B cell (primary cell): ENCODE data around the gene TMEM138. TPM values are rescaled to one million over a fixed set of nuclear protein-coding genes. Genes with fewer than 3 reads are reported as not detected.

ENCODE experiments used
- ATAC-seq: fragments of 200-7000 bp; cut with Tn5 transposase; one replicate; pipeline ENCODE4 v1.10.0; 2021; ENCODE audit warnings: low read depth, mild to moderate bottlenecking, moderate number of reproducible peaks, moderate library complexity
- CTCF ChIA-PET: fragments of 350-600 bp; sonication (Branson Sonifier 250); formaldehyde crosslinking; loops from one replicate; lab custom pipeline; 2021; ENCODE audit warnings: antibody characterized with exemption, inconsistent platforms; lab: Charles Lee
- POLR2A ChIA-PET: fragments of 350-600 bp; sonication (Branson Sonifier 250); formaldehyde crosslinking; loops from one replicate; lab custom pipeline; 2021; ENCODE audit warnings: antibody characterized with exemption; lab: Charles Lee
- DNase-seq: peaks from one replicate; pipeline ENCODE4 v3.0.0; 2013
- H2AFZ ChIP-seq: 2 replicates; pipeline ENCODE4 v1.6.1; 2012; ENCODE audit warnings: mild to moderate bottlenecking, low read depth, low read length; ENCODE audit not compliant: insufficient read depth, poor library complexity, severe bottlenecking
- H3K27ac ChIP-seq, 2 donors: 1 replicate in 1 of 2; 2 replicates in 1 of 2; pipeline ENCODE4 v1.5.1; 2012 to 2013; ENCODE audit warnings: low read length in 2 of 2, mild to moderate bottlenecking in 2 of 2, moderate library complexity in 1 of 2
- H3K27me3 ChIP-seq, 4 experiments: fragments of 200-600 bp in 1 of 4; sonication (generic) in 1 of 4; replicated peaks in 1 of 4; 1 replicate in 2 of 4; 2 replicates in 2 of 4; pipeline versions ENCODE4 v1.6.1 to v1.7.0; 2013 to 2016; ENCODE audit warnings: low read length in 3 of 4, mild to moderate bottlenecking in 2 of 4, mixed read lengths in 1 of 4, moderate library complexity in 1 of 4; ENCODE audit not compliant: insufficient read depth in 4 of 4, control insufficient read depth in 3 of 4; ENCODE audit errors: control extremely low read depth in 1 of 4
- H3K36me3 ChIP-seq, 2 experiments: replicated peaks in 1 of 2; 1 replicate in 1 of 2; 2 replicates in 1 of 2; pipeline versions ENCODE4 v1.6.1 to v1.7.1; 2013; ENCODE audit warnings: low read length in 1 of 2; ENCODE audit not compliant: insufficient read depth in 2 of 2, control insufficient read depth in 1 of 2; ENCODE audit errors: control extremely low read depth in 1 of 2, extremely low read depth in 1 of 2
- H3K4me1 ChIP-seq, 2 donors: fragments of 200-600 bp in 1 of 2; sonication (generic) in 1 of 2; 1 replicate in 1 of 2; 2 replicates in 1 of 2; pipeline versions ENCODE4 v1.5.1 to v1.6.1; 2013 to 2017; ENCODE audit warnings: low read length in 2 of 2; ENCODE audit not compliant: control insufficient read depth in 2 of 2, insufficient read depth in 2 of 2
- H3K4me2 ChIP-seq: replicated peaks from 2 replicates; pipeline ENCODE3; 2012; ENCODE audit warnings: mild to moderate bottlenecking, low read depth, low read length; ENCODE audit not compliant: poor library complexity, severe bottlenecking
- H3K4me3 ChIP-seq, 5 experiments: fragments of 200-600 bp in 1 of 5; sonication (generic) in 1 of 5; 1 replicate in 3 of 5; 2 replicates in 2 of 5; pipeline versions ENCODE4 v1.5.1 to v1.7.0; 2011 to 2016; ENCODE audit warnings: low read length in 4 of 5, mild to moderate bottlenecking in 4 of 5, low read depth in 2 of 5, control low read depth in 1 of 5, moderate library complexity in 1 of 5; ENCODE audit not compliant: insufficient read depth in 1 of 5; ENCODE audit errors: control extremely low read depth in 1 of 5, extremely low read depth in 1 of 5
- H3K79me2 ChIP-seq: fragments of 200-600 bp; sonication (generic); one replicate; pipeline ENCODE4 v1.6.0; 2016; ENCODE audit warnings: low read length; ENCODE audit not compliant: control insufficient read depth, insufficient read depth
- H3K9ac ChIP-seq: fragments of 200-600 bp; sonication (generic); 2 replicates; pipeline ENCODE4 v1.6.1; 2017; ENCODE audit warnings: mild to moderate bottlenecking, low read length, moderate library complexity
- H3K9me3 ChIP-seq, 3 donors: one replicate each; pipeline versions ENCODE4 v1.6.1 to v1.7.1; 2013; ENCODE audit warnings: low read length in 2 of 3; ENCODE audit not compliant: control insufficient read depth in 2 of 3, insufficient read depth in 1 of 3; ENCODE audit errors: control extremely low read depth in 1 of 3
- H4K20me1 ChIP-seq: 2 replicates; pipeline ENCODE4 v1.6.0; 2012; ENCODE audit warnings: mild to moderate bottlenecking, low read length; ENCODE audit not compliant: insufficient read depth, control insufficient read depth, poor library complexity, severe bottlenecking
- H3K27ac Mint-ChIP-seq: one replicate; pipeline ENCODE4 v1.8.0; 2021; ENCODE audit warnings: mixed read lengths
- H3K27me3 Mint-ChIP-seq: one replicate; pipeline ENCODE4 v1.8.0; 2021; ENCODE audit warnings: mixed read lengths
- H3K4me1 Mint-ChIP-seq: one replicate; pipeline ENCODE4 v1.8.0; 2021; ENCODE audit warnings: mixed read lengths
- H3K4me3 Mint-ChIP-seq: one replicate; pipeline ENCODE4 v1.8.0; 2021; ENCODE audit warnings: mixed read lengths
- H3K9me3 Mint-ChIP-seq: one replicate; pipeline ENCODE4 v1.8.0; 2022; ENCODE audit warnings: mixed read lengths; ENCODE audit not compliant: insufficient read depth
- CTCF ChIP-seq: fragments of 200-600 bp; IDR thresholded peaks from one replicate; pipeline ENCODE4 v1.8.0; 2022; ENCODE audit warnings: antibody characterized with exemption, mild to moderate bottlenecking
- EZH2 ChIP-seq: IDR thresholded peaks from 2 replicates; pipeline ENCODE4 v1.6.1; 2012; ENCODE audit warnings: borderline replicate concordance, low read depth, mild to moderate bottlenecking, moderate library complexity, low read length; ENCODE audit not compliant: insufficient read depth, poor library complexity, severe bottlenecking
- WGBS: methylation state at CpG from one replicate; pipeline ENCODE4 v1.1.5; 2013; ENCODE audit warnings: missing lambda C conversion rate; ENCODE audit not compliant: insufficient coverage; 5-methylcytosine and 5-hydroxymethylcytosine counted together
- intact Hi-C: fragments of 100-400 bp; cut with micrococcal nuclease; formaldehyde crosslinking; loops from one replicate; pipeline ENCODE4 v1.10.0; 2022
- polyA plus RNA-seq: library from polyadenylated mRNA; depleted of rRNA; stranded (reverse); fragments of >200 nt; gene quantifications from 2 replicates; pipeline ENCODE4 v1.2.3, GENCODE V29; 2012
- total RNA-seq, 2 donors: library from RNA; stranded (reverse); fragments of 120-200 nt in 1 of 2; gene quantifications; 1 replicate in 1 of 2; 2 replicates in 1 of 2; pipeline versions ENCODE4 v1.2.3 to v1.2.4, GENCODE V29; 2013 to 2022

Gene TMEM138
- total and polyA plus RNA-seq, 2 donors (not counting 1 experiment from before 2014, with no cell fraction given) = 66.6 to 84.3 TPM

GRCh38 chr11:61354208-61354607, 8.0 kb upstream of the TMEM138 start:
- no peak for DNase-seq
- ChIA-PET CTCF (interaction anchor here (1.5 to 20.9 kb wide), 5 partner anchors 8 to 224 kb away, joined by 3 to 436 read pairs (median 6); partner anchors contain the start of genes CYB561A3, DDB1, TKFC and TMEM138), POLR2A (interaction anchor here (0.7 to 1.7 kb wide), 3 partner anchors 8 to 1042 kb away, joined by 3 to 11 read pairs (median 5); partner anchors contain the start of genes CYB561A3 and TMEM138)
- peak overlapping the region; percentile 99 for H3K27ac Mint-ChIP-seq
- no peak for TF ChIP-seq CTCF
- TF ChIP-seq EZH2 = no peak
- Histone ChIP-seq H3K27ac (peak overlapping the region; percentile 93 to 95), H3K9ac (peak overlapping the region; percentile 73), H3K4me2 (peak overlapping the region; percentile 86), H2AFZ (no peak overlapping the region), H3K9me3 (no peaks in the 10 kb centered on the region), H3K36me3 (peaks cover 2 to 61% of the 10 kb centered on the region in 2 experiments), H4K20me1 (peaks cover 65% of the 10 kb centered on the region), H3K4me3 (peak overlapping the region; percentile 62 to 85 (median 73)), H3K27me3 (no peaks in the 10 kb centered on the region), H3K4me1 (peaks cover 56 to 80% of the 10 kb centered on the region in 2 donors), H3K79me2 (peaks cover 65% of the 10 kb centered on the region)
- no peaks in the 10 kb centered on the region for H3K27me3 Mint-ChIP-seq
- peaks cover 65% of the 10 kb centered on the region for H3K4me1 Mint-ChIP-seq
- intact Hi-C loops = loop anchor here (10.0 kb wide), 2 partner anchors 439 to 771 kb away; partner anchors contain the start of genes INCENP and TMEM109
- no peaks in the 10 kb centered on the region for H3K9me3 Mint-ChIP-seq
- ATAC-seq = no peak
- peak overlapping the region; percentile 95 for H3K4me3 Mint-ChIP-seq
- no CpG with 5 or more reads among the region's 2 CpGs for WGBS

GRCh38 chr11:61356706-61357105, 5.5 kb upstream of the TMEM138 start:
- Histone ChIP-seq H3K4me3 (peak overlapping the region; percentile 62 to 85 (median 80)), H2AFZ (no peak overlapping the region), H3K79me2 (peaks cover 82% of the 10 kb centered on the region), H3K4me2 (peak overlapping the region; percentile 86), H3K36me3 (peaks cover 2 to 38% of the 10 kb centered on the region in 2 experiments), H3K4me1 (peaks cover 69 to 84% of the 10 kb centered on the region in 2 donors), H3K27me3 (no peaks in the 10 kb centered on the region), H3K9ac (peak overlapping the region; percentile 73), H4K20me1 (peaks cover 46% of the 10 kb centered on the region), H3K27ac (peak overlapping the region; percentile 93 to 95), H3K9me3 (no peaks in the 10 kb centered on the region)
- no peak for TF ChIP-seq EZH2
- no peak for TF ChIP-seq CTCF
- 0% methylated on average over 3 of the region's 4 CpGs for WGBS
- CTCF ChIA-PET = interaction anchor here (0.9 to 20.9 kb wide), 7 partner anchors 13 to 79 kb away, joined by 3 to 436 read pairs (median 12); partner anchors contain the start of genes CPSF7, DDB1, SDHAF2 and TKFC
- no peaks in the 10 kb centered on the region for H3K9me3 Mint-ChIP-seq
- peaks cover 74% of the 10 kb centered on the region for H3K4me1 Mint-ChIP-seq
- H3K4me3 Mint-ChIP-seq = peak overlapping the region; percentile 95
- H3K27me3 Mint-ChIP-seq = no peaks in the 10 kb centered on the region
- H3K27ac Mint-ChIP-seq = peak overlapping the region; percentile 99
- intact Hi-C loops = loop anchor here (1.0 to 10.0 kb wide), 5 partner anchors 20 to 1200 kb away; partner anchors contain the start of genes INCENP and TMEM109
- POLR2A ChIA-PET = interaction anchor here (1.0 to 2.7 kb wide), 5 partner anchors 9 to 36 kb away, joined by 3 to 29 read pairs (median 4); partner anchors contain the start of genes DDB1, TKFC and TMEM216
- peak; percentile 50 for ATAC-seq
- peak; percentile 80 for DNase-seq
